Smooth muscle cell (in vitro differentiated cells): ENCODE measurements around the gene CSAD. TPM values are rescaled to one million over a fixed set of nuclear protein-coding genes. Genes with fewer than 3 reads are reported as not detected.

Experiments used
- DNase-seq: peaks from one replicate; lab custom pipeline; 2025; ENCODE audit not compliant: unreplicated experiment; lab: John Stamatoyannopoulos, UW
- H2AFZ ChIP-seq: fragments of 200-600 bp; sonication (generic); 2 replicates; pipeline ENCODE4 v1.6.0; 2016; ENCODE audit warnings: antibody characterized with exemption, low read depth, mild to moderate bottlenecking
- H3F3A ChIP-seq: fragments of 200-600 bp; sonication (generic); 2 replicates; pipeline ENCODE4 v1.6.0; 2017; ENCODE audit warnings: antibody characterized with exemption, low read depth
- H3K27ac ChIP-seq: fragments of 200-600 bp; sonication (generic); 2 replicates; pipeline ENCODE4 v1.5.1; 2016; ENCODE audit warnings: low read depth, mild to moderate bottlenecking
- H3K27me3 ChIP-seq: fragments of 200-600 bp; sonication (generic); 2 replicates; pipeline ENCODE4 v1.6.1; 2016; ENCODE audit warnings: low read depth, mild to moderate bottlenecking
- H3K36me3 ChIP-seq: fragments of 200-600 bp; sonication (generic); 2 replicates; pipeline ENCODE4 v1.5.1; 2016; ENCODE audit warnings: low read depth
- H3K4me1 ChIP-seq: fragments of 200-600 bp; sonication (generic); 2 replicates; pipeline ENCODE4 v1.5.1; 2016; ENCODE audit warnings: low read depth
- H3K4me2 ChIP-seq: fragments of 200-600 bp; sonication (generic); 2 replicates; pipeline ENCODE4 v1.6.0; 2016; ENCODE audit warnings: mild to moderate bottlenecking
- H3K4me3 ChIP-seq: fragments of 200-600 bp; sonication (generic); 2 replicates; pipeline ENCODE4 v1.5.1; 2016; ENCODE audit warnings: mild to moderate bottlenecking
- H3K79me2 ChIP-seq: fragments of 200-600 bp; sonication (generic); 2 replicates; pipeline ENCODE4 v1.6.0; 2016; ENCODE audit warnings: low read depth, mild to moderate bottlenecking
- H3K9ac ChIP-seq: fragments of 200-600 bp; sonication (generic); 2 replicates; pipeline ENCODE4 v1.6.0; 2016; ENCODE audit warnings: low read depth
- H3K9me3 ChIP-seq: fragments of 200-600 bp; sonication (generic); replicated peaks from 2 replicates; pipeline ENCODE4 v1.5.1; 2016; ENCODE audit warnings: low read depth
- H4K20me1 ChIP-seq: fragments of 200-600 bp; sonication (generic); 2 replicates; pipeline ENCODE4 v1.6.0; 2016; ENCODE audit warnings: low read depth
- CTCF ChIP-seq: fragments of 200-600 bp; sonication (generic); IDR thresholded peaks from 2 replicates; pipeline ENCODE4 v1.5.1; 2017; ENCODE audit warnings: borderline replicate concordance, mild to moderate bottlenecking, antibody characterized with exemption; ENCODE audit not compliant: insufficient read depth, poor library complexity, severe bottlenecking
- WGBS: methylation state at CpG from one replicate; pipeline ENCODE4 v1.1.7; 2016; ENCODE audit warnings: low lambda C conversion rate; 5-methylcytosine and 5-hydroxymethylcytosine counted together
- polyA plus RNA-seq: library from polyadenylated mRNA; unstranded; fragments of >200 nt; fragmentation: Nextera tagmentation; extraction: Ambion mirVana; gene quantifications from 2 replicates; pipeline ENCODE4 v1.2.1, GENCODE V29; 2016
- total RNA-seq: library from RNA; depleted of rRNA; stranded (reverse); fragments of >200 nt; gene quantifications from 2 replicates; pipeline ENCODE4 v1.2.3, GENCODE V29; 2014

Gene CSAD
- total and polyA plus RNA-seq, 2 experiments from 2014 or later, result 4.8 to 10.6 TPM

- Histone ChIP-seq H3K9ac (no peak overlapping the region), H3K27me3 (no peaks in the 10 kb centered on the region), H3K27ac (no peak overlapping the region), H3K4me3 (no peak overlapping the region), H3K79me2 (peaks cover 4% of the 10 kb centered on the region), H2AFZ (no peak overlapping the region), H3F3A (no peaks in the 10 kb centered on the region), H3K4me1 (peaks cover 16% of the 10 kb centered on the region), H4K20me1 (peaks cover 36% of the 10 kb centered on the region), H3K4me2 (no peak overlapping the region), H3K36me3 (no peaks in the 10 kb centered on the region), H3K9me3 (no peaks in the 10 kb centered on the region)
- no peak for TF ChIP-seq CTCF
- WGBS, result 85% methylated on average over 5 of the region's 5 CpGs
- DNase-seq, result no peak
Measured at GRCh38 chr12:53214221-53214620, 33.5 kb upstream of the CSAD start.

GRCh38 chr12:53213348-53213747 is 32.6 kb upstream of the CSAD start:
- Histone ChIP-seq H3K9me3 (no peaks in the 10 kb centered on the region), H3K4me2 (no peak overlapping the region), H3K36me3 (no peaks in the 10 kb centered on the region), H3K9ac (no peak overlapping the region), H3K27ac (no peak overlapping the region), H4K20me1 (peaks cover 34% of the 10 kb centered on the region), H3K4me3 (no peak overlapping the region), H3K79me2 (peaks cover 4% of the 10 kb centered on the region), H3F3A (no peaks in the 10 kb centered on the region), H2AFZ (no peak overlapping the region), H3K27me3 (no peaks in the 10 kb centered on the region), H3K4me1 (peaks cover 13% of the 10 kb centered on the region)
- WGBS, result 21% methylated on average over 13 of the region's 14 CpGs
- peak; percentile 47 for DNase-seq
- peak; percentile 91 for TF ChIP-seq CTCF

- H3F3A ChIP-seq, result no peaks in the 10 kb centered on the region
- no peak for DNase-seq
- H3K9ac ChIP-seq, result no peak overlapping the region
- peaks cover 29% of the 10 kb centered on the region for H4K20me1 ChIP-seq
- no peak overlapping the region for H2AFZ ChIP-seq
- no peak overlapping the region for H3K27ac ChIP-seq
- H3K4me3 ChIP-seq, result no peak overlapping the region
- peaks cover 4% of the 10 kb centered on the region for H3K79me2 ChIP-seq
- 55% methylated on average over 12 of the region's 12 CpGs for WGBS
- H3K27me3 ChIP-seq, result no peaks in the 10 kb centered on the region
- H3K36me3 ChIP-seq, result no peaks in the 10 kb centered on the region
- H3K4me1 ChIP-seq, result peaks cover 9% of the 10 kb centered on the region
- TF ChIP-seq CTCF, result no peak
- H3K9me3 ChIP-seq, result no peaks in the 10 kb centered on the region
- H3K4me2 ChIP-seq, result no peak overlapping the region
Measured at GRCh38 chr12:53212931-53213330, 32.2 kb upstream of the CSAD start.
